Liver (tissue), 3 donors: Measurements from ENCODE around the gene SLC30A5.

Experiments
- CTCF ChIP-seq: fragments of 150-350 bp; IDR thresholded peaks from 2 replicates; pipeline ENCODE4 v1.5.1; 2017; ENCODE audit warnings: improper control_type of control experiment, low read depth, low read length; ENCODE audit not compliant: missing input control
- EGR1 ChIP-seq, 2 donors: IDR thresholded peaks; 2 replicates each; pipeline ENCODE4 v1.6.1; 2016 to 2018; ENCODE audit warnings: antibody characterized with exemption in 2 of 2, low read depth in 2 of 2
- donor health status: healthy.
- donor health status: healthy.

GRCh38 chr5:69090158-69090557, 3.7 kb upstream of the SLC30A5 start:
- no peak for TF ChIP-seq CTCF
- no peak for TF ChIP-seq EGR1 (IDR thresholded peaks at IDR 0.05; ENCODE audit: low read depth in 2 of 2)
